SKM-1 treated with dmso at 0.1 percent for 144 hours (cell line): Measurements from ENCODE around the gene EBP.
"Not testable (repeated sequence)": the region's sequence is repeated elsewhere in the genome, so short reads cannot be mapped to it uniquely, and the experiment has no call there.

Experiments
- DNase-seq: peaks from one replicate; lab custom pipeline; 2025; ENCODE audit not compliant: unreplicated experiment; lab: John Stamatoyannopoulos, UW

EBP gene

DNA sequence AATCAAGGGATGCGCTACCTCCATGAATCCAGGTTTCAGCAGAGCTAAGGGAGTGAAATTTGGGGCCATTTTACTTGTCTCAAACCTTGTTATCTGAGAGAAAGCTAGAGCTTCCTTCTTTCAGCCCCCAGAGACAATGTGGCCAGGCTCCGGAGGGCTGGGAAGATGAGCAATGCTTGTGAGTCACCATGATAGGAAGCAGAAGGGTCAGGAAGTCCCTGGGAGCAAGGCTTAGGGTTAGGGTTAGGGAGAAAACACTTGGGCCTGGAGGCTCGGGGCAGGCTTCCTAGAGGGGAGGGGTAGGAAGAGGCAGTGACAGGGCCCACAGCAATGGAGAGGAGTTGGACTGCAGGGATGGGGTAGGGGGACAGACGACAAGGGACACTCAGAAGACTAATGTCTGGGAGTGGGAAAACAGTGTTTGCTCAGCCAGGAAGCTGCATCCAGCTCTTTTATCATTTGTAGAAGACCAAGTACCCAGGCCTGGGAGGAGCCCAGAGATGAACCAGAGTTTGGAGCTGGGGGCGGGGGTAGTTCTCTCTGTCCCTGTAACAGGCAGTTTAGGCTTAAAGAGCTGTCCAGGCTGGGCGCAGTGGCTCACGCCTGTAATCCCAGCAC is 29.2 kb upstream of the EBP start:
- DNase-seq = no peak

DNA sequence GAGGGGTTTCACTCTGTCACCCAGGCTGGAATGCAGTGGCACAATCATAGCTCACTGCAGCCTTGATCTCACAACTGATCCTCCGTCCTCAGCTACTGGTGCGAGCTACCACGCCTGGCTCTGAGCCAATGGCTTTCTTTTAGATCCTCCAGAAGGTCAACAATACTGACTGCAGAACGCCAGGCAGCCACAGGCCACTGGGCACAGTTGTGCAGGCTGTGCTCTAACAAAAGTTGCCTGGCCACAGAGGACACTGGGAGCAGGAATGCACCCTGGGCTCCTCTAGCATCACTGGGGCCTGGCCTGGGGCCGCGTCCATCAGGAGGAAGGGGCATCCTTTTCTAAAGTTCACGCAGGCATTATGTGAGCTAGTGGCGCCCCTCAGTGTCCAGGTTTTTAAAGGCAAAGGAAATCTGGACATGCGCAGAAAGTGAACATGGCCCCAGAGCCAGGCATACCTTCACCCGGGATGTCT is 27.7 kb upstream of the EBP start:
- no peak for DNase-seq

DNA sequence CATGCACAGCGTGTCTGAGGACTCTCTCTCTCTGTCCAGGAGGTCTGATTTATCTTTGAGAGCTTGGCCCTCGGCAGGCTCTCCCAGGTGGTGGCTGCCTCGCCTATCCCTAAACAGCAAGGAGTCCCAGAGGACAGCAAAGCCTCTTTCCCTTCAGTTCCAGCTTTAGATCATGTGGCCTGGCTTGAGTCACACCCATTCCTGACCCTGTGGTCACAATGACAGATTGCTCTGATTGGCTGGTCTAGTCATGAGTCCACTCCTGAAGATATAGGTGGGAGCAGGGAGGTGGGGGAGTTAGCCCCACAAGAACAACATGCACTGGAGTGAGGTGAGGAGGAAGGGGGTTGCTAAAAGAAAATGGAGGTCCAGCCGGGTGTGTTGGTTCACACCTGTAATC is 24.9 kb upstream of the EBP start:
- no peak for DNase-seq

DNA sequence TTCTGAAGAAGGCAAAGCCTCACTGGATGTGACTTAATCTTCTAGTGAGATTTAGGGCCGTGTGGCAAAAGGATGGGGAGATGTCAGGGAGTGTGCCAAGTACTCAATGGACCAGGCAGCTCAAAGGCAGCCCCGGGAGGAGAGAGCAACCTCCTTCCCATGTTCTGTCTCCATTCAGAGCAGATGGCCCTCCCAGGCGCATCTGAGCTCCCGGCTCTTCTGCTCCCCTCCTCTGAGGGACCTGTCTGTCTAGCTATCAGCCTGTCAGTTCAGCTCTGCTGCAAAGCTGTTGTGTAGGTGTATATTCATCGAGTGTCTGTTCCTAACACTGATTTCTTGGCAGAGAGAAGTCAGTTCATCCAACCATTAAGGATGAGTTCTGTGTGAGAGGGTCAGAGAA is 23.7 kb upstream of the EBP start:
- DNase-seq = no peak

DNA sequence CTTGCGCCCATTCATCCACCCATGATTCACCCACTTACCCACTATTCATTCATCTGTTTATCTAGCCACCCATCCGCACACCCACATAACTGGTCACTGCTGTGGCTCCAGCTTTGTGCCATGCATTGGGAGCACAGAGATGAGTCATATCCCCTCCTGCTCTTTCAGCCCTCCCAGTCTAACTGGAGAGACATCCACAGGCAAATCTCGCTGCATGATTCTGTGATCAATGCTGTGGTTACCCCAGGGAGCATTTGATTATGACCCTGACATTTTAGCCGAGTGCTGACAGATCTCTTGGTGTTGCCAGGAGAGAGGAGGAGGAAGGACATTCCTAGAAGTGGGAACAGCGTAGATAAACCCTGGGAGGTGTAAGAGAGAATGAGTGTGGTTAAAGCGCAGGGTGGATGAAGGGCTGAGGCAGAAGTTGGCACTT is 23.2 kb upstream of the EBP start:
- DNase-seq = no peak

DNA sequence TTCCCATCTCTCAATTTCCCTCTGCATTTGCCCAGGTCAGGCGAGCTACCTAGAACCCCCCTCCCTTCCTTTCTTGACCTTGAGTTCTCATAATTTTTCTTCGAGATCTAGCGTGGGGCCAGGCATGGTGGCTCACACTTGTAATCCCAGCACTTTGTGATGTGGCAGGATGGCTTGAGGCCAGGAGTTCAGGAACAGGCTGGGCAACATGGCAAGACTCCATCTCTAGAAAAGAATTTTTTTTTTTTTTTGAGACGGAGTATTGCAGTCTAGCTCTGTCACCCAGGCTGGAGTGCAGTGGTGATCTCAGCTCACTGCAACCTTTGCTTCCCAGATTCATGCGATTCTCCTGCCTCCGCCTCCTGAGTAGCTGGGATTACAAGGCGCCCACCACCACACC is 17.3 kb upstream of the EBP start:
- DNase-seq = no peak

DNA sequence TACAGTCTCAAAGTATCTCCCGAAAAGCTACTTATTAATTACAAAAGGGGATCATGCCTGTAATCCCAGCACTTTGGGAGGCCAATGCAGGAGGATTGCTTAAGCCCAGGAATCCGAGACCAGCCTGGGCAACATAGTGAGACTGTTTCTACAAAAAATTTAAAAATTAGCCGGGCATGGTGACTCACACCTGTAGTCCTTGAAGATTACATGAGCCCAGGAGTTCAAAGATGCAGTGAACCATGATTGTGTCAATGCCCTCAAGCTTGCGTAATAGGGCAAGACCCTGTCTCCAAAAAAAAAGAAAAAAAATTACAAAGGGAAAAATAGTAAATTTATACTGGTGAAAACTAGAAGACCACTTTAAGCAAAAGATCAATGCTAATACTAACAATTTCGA is 16.1 kb upstream of the EBP start:
- DNase-seq = no peak

DNA sequence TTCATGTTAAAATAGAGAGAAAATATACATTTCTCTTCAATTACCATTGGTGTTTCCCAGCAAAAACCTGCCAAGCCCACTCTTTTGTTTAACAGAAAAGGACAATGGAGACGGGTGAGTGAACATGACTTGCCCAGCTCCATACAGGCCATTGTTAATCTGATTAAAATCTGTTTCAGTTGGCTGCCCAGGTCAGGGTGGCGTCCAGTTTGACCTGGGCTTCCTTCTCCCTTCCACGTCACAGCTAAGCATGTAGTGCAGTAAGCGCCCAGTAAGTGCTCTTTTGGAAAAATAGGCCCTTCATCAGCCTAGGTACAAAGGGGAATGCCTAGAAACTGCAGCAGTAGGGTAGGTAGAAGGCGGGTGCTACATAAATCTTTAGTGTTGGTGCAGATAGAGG is 14.4 kb upstream of the EBP start:
- no peak for DNase-seq

DNA sequence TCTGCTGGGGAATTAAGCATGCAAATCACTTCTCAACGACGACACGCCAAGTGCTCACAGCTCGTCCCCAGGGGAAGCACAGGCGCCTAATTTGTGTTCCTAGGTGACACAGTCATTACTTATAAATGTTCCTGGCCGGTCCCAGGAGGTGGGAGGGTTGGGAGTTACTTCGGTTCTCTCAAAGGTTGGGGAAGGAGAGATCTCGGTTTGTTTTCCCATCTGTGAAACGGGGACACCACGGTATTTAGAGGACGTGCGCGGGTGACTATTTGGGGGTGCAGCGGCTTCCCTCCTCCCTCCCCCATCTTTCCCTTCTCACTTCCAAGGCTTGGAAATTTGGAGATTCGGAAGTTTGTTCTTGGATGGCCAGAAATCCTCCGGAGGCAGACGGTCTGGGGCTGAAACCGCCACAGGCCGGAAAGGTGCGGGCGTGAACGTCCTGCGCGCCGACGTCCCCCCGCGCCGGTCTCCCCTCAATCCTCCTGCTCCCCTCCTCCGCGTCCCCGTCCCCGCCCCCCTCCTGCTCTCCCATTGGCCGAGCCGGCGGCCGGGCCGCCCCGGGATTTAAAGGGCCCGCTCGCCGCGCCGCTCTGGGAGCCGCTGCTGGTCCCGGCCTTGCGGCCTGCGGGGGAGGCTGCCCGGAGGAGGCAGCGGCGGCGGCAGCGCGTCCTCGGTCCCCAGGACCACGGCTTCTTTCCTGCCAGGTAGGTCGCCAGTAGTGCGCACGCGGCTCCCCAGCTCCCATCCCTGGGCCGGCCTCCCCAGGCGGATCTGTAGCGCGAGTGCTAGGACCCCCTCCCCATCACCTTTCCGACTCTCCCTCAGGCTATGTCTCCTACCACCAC is 13.0 kb upstream of the EBP start, which contains the start of gene PORCN:
Gene PORCN (plus strand): TSS at position 593 of the 845 bp plus-strand sequence. CDS start 829 bp downstream, outside the sequence.
- DNase-seq = peak; percentile 36

DNA sequence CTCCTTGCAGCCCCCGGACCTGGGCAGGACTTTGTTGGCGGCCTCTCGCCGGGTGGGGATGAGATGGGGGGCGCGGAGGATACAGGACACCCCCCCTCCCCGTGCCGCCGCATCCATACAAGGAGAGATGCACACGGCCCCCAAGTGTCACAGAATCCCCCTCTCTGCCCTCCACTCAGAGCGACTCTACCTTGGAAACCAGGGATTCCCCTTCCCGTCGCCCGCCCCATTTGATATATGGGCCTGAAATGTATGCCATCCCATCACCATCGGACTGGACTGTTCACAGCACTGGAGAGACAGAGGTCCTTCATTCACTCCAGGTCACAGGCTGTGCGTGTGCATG is 12.4 kb upstream of the EBP start:
- no peak for DNase-seq

DNA sequence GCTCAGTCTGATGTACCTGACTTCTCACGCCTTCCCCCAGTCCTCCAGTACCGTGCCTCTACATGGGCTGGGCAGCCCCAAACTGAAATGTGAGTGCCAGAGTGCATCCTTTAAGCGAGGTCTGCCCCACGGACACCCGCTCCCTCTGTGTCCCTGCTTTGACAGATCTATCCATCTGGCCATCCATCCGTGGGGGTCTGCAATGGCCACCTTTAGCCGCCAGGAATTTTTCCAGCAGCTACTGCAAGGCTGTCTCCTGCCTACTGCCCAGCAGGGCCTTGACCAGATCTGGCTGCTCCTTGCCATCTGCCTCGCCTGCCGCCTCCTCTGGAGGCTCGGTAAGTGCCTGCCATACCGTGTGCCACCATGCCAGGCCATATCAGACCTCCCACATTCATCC is 12.0 kb upstream of the EBP start:
- DNase-seq = no peak

DNA sequence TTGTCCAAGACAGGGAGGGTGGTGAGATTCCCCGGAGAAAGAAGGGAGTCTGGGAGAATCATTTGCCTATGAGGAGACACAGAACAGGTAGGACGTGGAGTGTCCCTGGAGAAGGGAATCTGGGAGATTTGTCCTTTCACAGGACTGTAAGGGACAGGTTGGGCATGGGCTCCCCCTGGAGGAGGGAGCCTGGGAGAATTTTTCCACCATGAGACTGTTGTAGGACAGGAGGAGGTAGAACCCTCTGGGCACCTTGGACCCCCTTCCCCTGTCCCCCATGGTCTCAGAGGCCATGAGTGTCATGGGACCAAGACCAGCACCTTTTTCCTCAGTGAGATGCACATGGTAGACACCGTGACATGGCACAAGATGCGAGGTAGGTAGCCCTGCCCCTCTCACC is 10.0 kb upstream of the EBP start:
- no peak for DNase-seq

DNA sequence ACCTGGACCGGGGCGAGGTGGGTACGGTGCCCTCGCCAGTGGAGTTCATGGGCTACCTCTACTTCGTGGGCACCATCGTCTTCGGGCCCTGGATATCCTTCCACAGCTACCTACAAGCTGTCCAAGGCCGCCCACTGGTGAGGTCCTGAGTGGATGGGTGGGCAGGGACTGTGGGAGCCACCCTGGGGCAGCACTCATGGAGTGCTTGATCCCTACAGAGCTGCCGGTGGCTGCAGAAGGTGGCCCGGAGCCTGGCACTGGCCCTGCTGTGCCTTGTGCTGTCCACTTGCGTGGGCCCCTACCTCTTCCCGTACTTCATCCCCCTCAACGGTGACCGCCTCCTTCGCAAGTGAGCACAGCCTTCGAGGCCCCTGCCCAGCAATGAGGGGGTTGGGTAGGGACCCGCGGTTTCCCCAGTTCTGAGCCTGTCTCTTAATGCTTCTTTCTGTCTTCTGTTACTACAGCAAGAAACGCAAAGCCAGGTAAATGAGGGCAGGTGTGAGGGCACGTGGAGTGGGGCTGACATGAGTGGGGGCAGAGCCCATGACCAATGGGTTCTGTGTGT is 9.2 kb upstream of the EBP start:
- DNase-seq = no peak

DNA sequence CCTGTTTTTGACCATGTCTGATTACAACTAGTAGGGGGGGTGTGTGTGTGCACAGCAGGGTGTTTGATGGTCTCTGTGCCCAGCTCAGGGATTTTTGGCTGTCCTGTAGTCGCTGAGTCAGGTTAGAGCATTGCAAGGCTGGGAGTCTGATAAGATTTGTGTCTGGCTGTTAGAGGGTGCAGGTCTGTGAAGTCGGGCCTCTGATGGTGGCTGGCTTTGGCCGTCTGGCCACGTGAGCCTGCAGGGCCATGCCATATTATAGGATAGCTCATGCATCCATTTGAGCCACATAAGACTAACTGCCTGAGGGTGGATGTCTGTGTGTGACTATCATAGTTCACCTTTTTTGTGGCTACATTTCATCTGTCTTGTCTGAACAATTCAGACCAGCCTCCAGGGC is 7.9 kb upstream of the EBP start:
- DNase-seq = no peak

DNA sequence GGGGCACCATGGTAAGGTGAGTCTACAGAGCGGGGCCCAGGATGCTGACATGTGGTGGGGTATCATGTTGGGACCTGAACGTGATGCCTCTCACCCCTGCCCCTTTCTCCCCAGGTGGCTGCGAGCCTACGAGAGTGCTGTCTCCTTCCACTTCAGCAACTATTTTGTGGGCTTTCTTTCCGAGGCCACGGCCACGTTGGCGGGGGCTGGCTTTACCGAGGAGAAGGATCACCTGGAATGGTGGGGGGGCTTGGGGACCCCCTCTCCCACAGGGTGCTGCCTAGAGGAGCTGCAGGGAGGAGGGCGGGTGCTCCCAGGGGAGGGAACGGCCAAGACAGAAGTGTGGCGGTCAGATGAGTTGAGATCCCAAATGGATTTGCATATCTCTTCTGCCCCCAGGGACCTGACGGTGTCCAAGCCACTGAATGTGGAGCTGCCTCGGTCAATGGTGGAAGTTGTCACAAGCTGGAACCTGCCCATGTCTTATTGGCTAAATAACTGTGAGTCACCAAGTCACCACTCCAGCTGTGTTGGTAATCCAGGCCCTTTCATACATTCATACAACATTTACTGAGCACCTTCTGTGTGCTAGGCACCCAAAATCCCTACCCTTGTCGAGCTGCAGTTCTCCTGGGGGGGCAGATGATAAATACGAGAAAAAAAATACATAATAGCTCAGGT is 7.3 kb upstream of the EBP start:
- DNase-seq = no peak

DNA sequence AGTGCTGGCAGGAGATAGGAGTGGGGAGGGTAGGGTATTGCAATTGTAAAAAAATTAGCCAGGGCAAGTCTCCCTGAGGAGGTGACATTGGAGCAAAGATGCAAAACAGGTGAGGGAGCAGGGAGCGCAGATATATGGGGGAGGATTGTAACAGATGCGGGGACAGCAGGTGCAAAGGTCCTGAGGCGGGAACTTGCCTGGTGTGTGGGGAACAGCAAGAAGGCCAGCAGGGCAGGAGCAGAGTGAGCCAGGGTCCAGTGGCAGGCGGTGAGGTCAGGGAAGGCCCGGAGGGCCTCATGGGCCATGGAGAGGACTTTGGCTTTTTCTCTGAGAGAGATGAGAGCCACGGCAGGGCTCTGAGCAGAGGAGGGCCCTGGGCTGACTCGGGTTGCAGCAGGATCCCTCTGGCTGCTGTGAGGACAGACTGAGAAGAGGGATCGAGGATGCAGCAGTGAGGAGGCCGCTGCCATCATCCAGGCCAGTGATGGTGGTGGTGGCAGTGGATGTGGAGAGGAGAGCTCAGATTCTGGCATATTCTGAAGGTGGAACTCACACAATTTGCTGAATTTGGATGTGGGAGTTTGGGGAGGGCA is 6.6 kb upstream of the EBP start:
- no peak for DNase-seq

DNA sequence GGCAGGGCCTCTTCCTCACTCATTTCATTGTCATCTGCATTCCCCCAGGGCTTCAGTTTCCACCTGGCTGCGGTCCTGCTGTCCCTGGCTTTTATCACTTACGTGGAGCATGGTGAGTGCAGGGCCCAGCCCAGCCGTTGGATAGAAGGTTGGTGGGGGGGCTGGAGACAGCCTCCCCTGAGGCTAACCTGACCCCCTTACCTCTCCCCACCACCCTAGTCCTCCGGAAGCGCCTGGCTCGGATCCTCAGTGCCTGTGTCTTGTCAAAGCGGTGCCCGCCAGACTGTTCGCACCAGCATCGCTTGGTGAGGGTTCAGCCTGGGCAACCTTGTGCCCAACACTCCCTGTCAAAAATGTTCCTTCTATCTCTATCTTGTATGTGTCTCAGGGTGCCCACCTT is 5.8 kb upstream of the EBP start:
- DNase-seq = no peak

DNA sequence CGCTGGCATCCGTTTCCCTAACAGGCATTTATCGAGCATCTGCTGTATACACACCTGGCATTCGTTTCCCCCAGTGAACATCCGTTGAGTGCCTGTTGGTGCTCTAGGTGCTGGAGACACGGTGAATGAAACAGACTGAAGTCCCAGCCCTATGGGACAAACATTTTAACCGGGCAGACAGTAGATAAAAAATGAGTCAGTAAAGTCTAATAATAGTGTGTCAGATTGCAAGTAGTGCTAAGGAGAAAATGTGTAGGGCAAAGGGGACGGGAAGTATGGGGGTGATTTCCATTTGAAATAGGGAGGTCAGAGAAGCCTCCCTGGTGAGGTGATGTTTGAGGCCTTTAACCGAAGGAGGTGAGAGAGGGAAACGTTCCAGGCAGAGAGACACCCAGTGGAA is 5.3 kb upstream of the EBP start:
- DNase-seq = no peak

DNA sequence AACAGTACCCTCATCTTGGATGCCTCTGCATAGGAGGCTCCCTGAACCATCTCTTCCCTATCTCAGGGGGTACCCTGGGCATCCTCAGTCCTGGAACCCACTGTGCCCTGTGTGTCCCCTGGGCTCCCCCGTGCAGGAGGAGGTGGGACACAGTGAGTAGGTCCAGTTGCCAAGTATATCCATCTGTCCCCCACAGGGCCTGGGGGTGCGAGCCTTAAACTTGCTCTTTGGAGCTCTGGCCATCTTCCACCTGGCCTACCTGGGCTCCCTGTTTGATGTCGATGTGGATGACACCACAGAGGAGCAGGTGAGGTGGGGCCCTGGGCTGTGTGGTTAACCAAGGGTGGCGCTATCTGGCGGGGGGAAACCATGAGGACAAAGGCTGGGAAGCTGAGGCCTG is 4.6 kb upstream of the EBP start:
- DNase-seq = no peak

DNA sequence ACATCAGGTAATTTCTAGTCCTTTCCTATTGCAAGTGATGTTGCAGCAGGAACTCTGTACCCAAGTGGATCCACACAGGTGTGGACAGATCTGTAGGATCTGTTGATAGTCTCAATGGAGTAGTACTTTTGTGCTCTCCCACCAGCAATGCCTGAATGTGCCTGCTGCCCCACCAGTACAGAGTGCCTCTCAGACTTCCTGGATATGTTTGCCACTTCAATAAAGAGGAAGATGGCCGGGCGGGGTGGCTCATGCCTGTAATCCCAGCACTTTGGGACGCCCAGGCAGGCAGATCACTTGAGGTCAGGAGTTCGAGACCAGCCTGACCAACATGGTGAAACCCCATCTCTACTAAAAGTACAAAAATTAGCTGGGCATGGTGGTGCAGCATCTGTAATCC is 2.1 kb upstream of the EBP start:
- DNase-seq = not testable (repeated sequence)

DNA sequence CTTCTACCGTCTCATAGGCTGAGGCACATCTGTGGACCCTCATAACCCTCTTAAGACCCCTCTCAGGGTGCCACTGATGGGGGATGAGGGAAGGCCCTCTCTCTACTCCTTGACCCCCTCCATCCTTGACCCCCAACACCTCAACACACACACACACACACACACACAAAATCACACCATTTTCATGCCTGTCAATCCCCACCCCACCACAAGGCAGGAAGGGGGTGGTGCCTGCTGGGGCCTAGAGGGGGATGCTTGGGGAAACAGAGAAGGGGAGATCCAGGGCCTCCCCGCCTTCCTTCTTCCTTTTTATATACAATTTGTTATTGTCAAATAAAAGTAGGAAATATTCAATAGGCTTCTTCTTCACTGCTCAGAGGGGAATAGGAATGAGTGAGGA is 1.2 kb upstream of the EBP start:
- DNase-seq = no peak
